T-helper 1 cell (primary cell): ENCODE measurements around the gene COL23A1.
"Not testable (repeated sequence)": the region's sequence is repeated elsewhere in the genome, so short reads cannot be mapped to it uniquely, and the experiment has no call there.

Experiments used
- DNase-seq, 5 donors: peaks; one replicate each; pipeline ENCODE4 v3.0.0-alpha.2; 2012 to 2020

COL23A1 gene

GRCh38 chr5:178277866-178278265 lies 312.3 kb downstream of the COL23A1 start:
- no peak for DNase-seq

- no peak for DNase-seq
Measured at GRCh38 chr5:178277346-178277745, 312.8 kb downstream of the COL23A1 start.

GRCh38 chr5:178274781-178275537 lies 315.2 kb downstream of the COL23A1 start:
- DNase-seq, result no peak

GRCh38 chr5:178273665-178274541 lies 316.3 kb downstream of the COL23A1 start:
- no peak for DNase-seq

- DNase-seq, result no peak
Measured at GRCh38 chr5:178273041-178273440, 317.2 kb downstream of the COL23A1 start.

GRCh38 chr5:178272591-178272990 lies 317.6 kb downstream of the COL23A1 start:
- DNase-seq, result no peak

GRCh38 chr5:178271726-178272479 lies 318.3 kb downstream of the COL23A1 start:
- DNase-seq, result no peak

- no peak for DNase-seq
Measured at GRCh38 chr5:178271231-178271630, 319.0 kb downstream of the COL23A1 start.

GRCh38 chr5:178269499-178269898 lies 320.7 kb downstream of the COL23A1 start:
- no peak for DNase-seq

GRCh38 chr5:178267876-178268275 lies 322.3 kb downstream of the COL23A1 start:
- no peak for DNase-seq

GRCh38 chr5:178267245-178267644 lies 322.9 kb downstream of the COL23A1 start:
- no peak for DNase-seq

GRCh38 chr5:178266581-178266980 lies 323.6 kb downstream of the COL23A1 start:
- no peak for DNase-seq

GRCh38 chr5:178265746-178266145 lies 324.4 kb downstream of the COL23A1 start:
- DNase-seq, result no peak

- DNase-seq, result no peak
Measured at GRCh38 chr5:178264044-178264443, 326.1 kb downstream of the COL23A1 start.

GRCh38 chr5:178261666-178262600 lies 328.3 kb downstream of the COL23A1 start:
- DNase-seq, result no peak

- no peak for DNase-seq
Measured at GRCh38 chr5:178259623-178260536, 330.3 kb downstream of the COL23A1 start.

GRCh38 chr5:178257650-178258049 lies 332.5 kb downstream of the COL23A1 start:
- DNase-seq, result no peak

GRCh38 chr5:178256746-178257145 lies 333.4 kb downstream of the COL23A1 start:
- DNase-seq, result no peak

GRCh38 chr5:178253632-178254031 lies 336.6 kb downstream of the COL23A1 start:
- DNase-seq, result not testable (repeated sequence)

- DNase-seq, result no peak
Measured at GRCh38 chr5:178252258-178252657, 337.9 kb downstream of the COL23A1 start.

GRCh38 chr5:178250263-178250662 lies 339.9 kb downstream of the COL23A1 start:
- DNase-seq, result no peak
